ENCODE measurements around the gene SYNGAP1. TPM values are rescaled to one million over a fixed set of nuclear protein-coding genes. Genes with fewer than 3 reads are reported as not detected.

Gene SYNGAP1
- total RNA-seq, 1 experiment from 2014 or later, result 77.6 TPM

GRCh38 chr6:33453393-33454008 is 33.6 kb downstream of the SYNGAP1 start:
- peak overlapping the region; percentile 53 for H3K27ac ChIP-seq (ENCODE audit: low read depth, low read length, poor library complexity, severe bottlenecking)
- no TSS peak for BruUV-seq (replicated peaks)

GRCh38 chr6:33454009-33454946 is 34.4 kb downstream of the SYNGAP1 start, which contains the start of gene ZBTB9:
Gene ZBTB9 (plus strand): TSS chr6:33454576. CDS start chr6:33455101, 525 bp downstream.
- H3K36me3 ChIP-seq (ENCODE audit: insufficient read depth, low read length, poor library complexity, severe bottlenecking), result peaks cover 14% of the 10 kb centered on the region
- BruUV-seq (replicated peaks), result TSS peak; percentile 94
- intact Hi-C loops (cut with micrococcal nuclease; ENCODE audit: unreplicated experiment), result no loop called here
- no peaks in the 10 kb centered on the region for H3K9me3 ChIP-seq (ENCODE audit: low read depth, low read length, poor library complexity, severe bottlenecking)
- H3K4me1 ChIP-seq (ENCODE audit: insufficient read depth, low read length, poor library complexity, severe bottlenecking), result peaks cover 17% of the 10 kb centered on the region
- CTCF ChIA-PET, result interaction anchor here (1.1 to 1.2 kb wide), 2 partner anchors 22 to 23 kb away, joined by 3 read pairs; no protein-coding TSS in a partner anchor
- H3K4me3 ChIP-seq (ENCODE audit: low read depth, low read length, poor library complexity, severe bottlenecking), result peak within 1 kb of the TSS; percentile 72
- no peaks in the 10 kb centered on the region for H3K27me3 ChIP-seq (replicated peaks; ENCODE audit: insufficient read depth, low read depth, low read length, poor library complexity)
- POLR2A ChIA-PET (ENCODE audit: low non-redundant PET), result interaction anchor here (0.5 kb wide), 1 partner anchor 14 kb away, joined by 5 read pairs; no protein-coding TSS in a partner anchor
- TF ChIP-seq CTCF (conservative IDR thresholded peaks at IDR 0.05; ENCODE audit: low read depth, low read length) (no peak), EZH2 (IDR thresholded peaks at IDR 0.05; ENCODE audit: borderline replicate concordance, low read depth, low read length, poor library complexity, severe bottlenecking) (no peak)
- peak within 1 kb of the TSS; percentile 77 for H3K27ac ChIP-seq (ENCODE audit: low read depth, low read length, poor library complexity, severe bottlenecking)
- peak; percentile 97 for DNase-seq (ENCODE audit: low spot score)

More at GRCh38 chr6:33453393-33454008, 33.6 kb downstream of the SYNGAP1 start:
- TF ChIP-seq CTCF (conservative IDR thresholded peaks at IDR 0.05; ENCODE audit: low read depth, low read length) (no peak), EZH2 (IDR thresholded peaks at IDR 0.05; ENCODE audit: borderline replicate concordance, low read depth, low read length, poor library complexity, severe bottlenecking) (no peak)
- no peak for DNase-seq (ENCODE audit: low spot score)
- H3K27me3 ChIP-seq (replicated peaks; ENCODE audit: insufficient read depth, low read depth, low read length, poor library complexity), result no peaks in the 10 kb centered on the region
- POLR2A ChIA-PET (ENCODE audit: low non-redundant PET), result no interaction called here
- H3K4me1 ChIP-seq (ENCODE audit: insufficient read depth, low read length, poor library complexity, severe bottlenecking), result peaks cover 17% of the 10 kb centered on the region
- CTCF ChIA-PET, result interaction anchor here (1.2 kb wide), 1 partner anchor 23 kb away, joined by 3 read pairs; no protein-coding TSS in a partner anchor
- peaks cover 20% of the 10 kb centered on the region for H3K36me3 ChIP-seq (ENCODE audit: insufficient read depth, low read length, poor library complexity, severe bottlenecking)
- intact Hi-C loops (cut with micrococcal nuclease; ENCODE audit: unreplicated experiment), result no loop called here
- no peaks in the 10 kb centered on the region for H3K9me3 ChIP-seq (ENCODE audit: low read depth, low read length, poor library complexity, severe bottlenecking)
- peak overlapping the region; percentile 72 for H3K4me3 ChIP-seq (ENCODE audit: low read depth, low read length, poor library complexity, severe bottlenecking)

GRCh38 chr6:33455051-33455450 is 35.2 kb downstream of the SYNGAP1 start:
- peaks cover 17% of the 10 kb centered on the region for H3K4me1 ChIP-seq (ENCODE audit: insufficient read depth, low read length, poor library complexity, severe bottlenecking)
- BruUV-seq (replicated peaks), result no TSS peak
- DNase-seq (ENCODE audit: low spot score), result no peak
- intact Hi-C loops (cut with micrococcal nuclease; ENCODE audit: unreplicated experiment), result no loop called here
- no peaks in the 10 kb centered on the region for H3K9me3 ChIP-seq (ENCODE audit: low read depth, low read length, poor library complexity, severe bottlenecking)
- peak overlapping the region; percentile 72 for H3K4me3 ChIP-seq (ENCODE audit: low read depth, low read length, poor library complexity, severe bottlenecking)
- peaks cover 14% of the 10 kb centered on the region for H3K36me3 ChIP-seq (ENCODE audit: insufficient read depth, low read length, poor library complexity, severe bottlenecking)
- H3K27me3 ChIP-seq (replicated peaks; ENCODE audit: insufficient read depth, low read depth, low read length, poor library complexity), result no peaks in the 10 kb centered on the region
- POLR2A ChIA-PET (ENCODE audit: low non-redundant PET), result no interaction called here
- TF ChIP-seq EZH2 (IDR thresholded peaks at IDR 0.05; ENCODE audit: borderline replicate concordance, low read depth, low read length, poor library complexity, severe bottlenecking) (no peak), CTCF (conservative IDR thresholded peaks at IDR 0.05; ENCODE audit: low read depth, low read length) (no peak)
- H3K27ac ChIP-seq (ENCODE audit: low read depth, low read length, poor library complexity, severe bottlenecking), result peak overlapping the region; percentile 77
- CTCF ChIA-PET, result interaction anchor here (1.1 to 1.2 kb wide), 2 partner anchors 23 to 24 kb away, joined by 3 read pairs; no protein-coding TSS in a partner anchor

All from A673 (cell line).